HCT116 (cell line): Measurements from ENCODE around the gene KRT83.

Experiments
- CTCF ChIP-seq, 3 experiments: fragments of 200-600 bp in 1 of 3; sonication (generic) in 1 of 3; IDR thresholded peaks in 2 of 3; conservative IDR thresholded peaks in 1 of 3; 2 replicates each; pipeline ENCODE4 v1.5.1; 2012 to 2017; ENCODE audit warnings: low read depth in 2 of 3, low read length in 2 of 3, antibody characterized with exemption in 1 of 3, borderline replicate concordance in 1 of 3, control low read depth in 1 of 3, mild to moderate bottlenecking in 1 of 3, mixed read lengths in 1 of 3, mixed run types in 1 of 3, moderate library complexity in 1 of 3; ENCODE audit not compliant: insufficient read depth in 1 of 3
- POLR2A ChIP-seq: IDR thresholded peaks from 2 replicates; pipeline ENCODE4 v1.7.0; 2011; ENCODE audit warnings: borderline replicate concordance; ENCODE audit not compliant: insufficient read depth, insufficient read length; ENCODE audit errors: extremely low read depth
- POLR2AphosphoS5 ChIP-seq: IDR thresholded peaks from 2 replicates; pipeline ENCODE4 v1.6.1; 2011; ENCODE audit warnings: mild to moderate bottlenecking, low read depth, low read length, moderate library complexity
- ZFX ChIP-seq: fragments of 450-650 bp; IDR thresholded peaks from 2 replicates; pipeline ENCODE4 v1.6.1; 2017

- TF ChIP-seq CTCF (IDR thresholded peaks at IDR 0.05 in 2 of 3, conservative IDR thresholded peaks at IDR 0.05 in 1 of 3; ENCODE audit: borderline replicate concordance in 1 of 3, insufficient read depth in 1 of 3, low read depth in 2 of 3, low read length in 2 of 3) (no peak), ZFX (no peak), POLR2A (no peak), POLR2AphosphoS5 (no peak)
Observed at GRCh38 chr12:52349196-52349595, 28.0 kb upstream of the KRT83 start.
